ENCODE results near the gene SMIM45.

- no peak for TF ChIP-seq YY1 (tag by site-specific recombination; IDR thresholded peaks at IDR 0.05)
- no peak for TF ChIP-seq CTCF (tag by site-specific recombination; IDR thresholded peaks at IDR 0.05)
- no peak for TF ChIP-seq ZIC2 (tag by site-specific recombination; IDR thresholded peaks at IDR 0.05)
- no peak for TF ChIP-seq ZNF747 (tag by site-specific recombination; IDR thresholded peaks at IDR 0.05)
- no peak for TF ChIP-seq ZNF518A (tag by site-specific recombination; conservative IDR thresholded peaks at IDR 0.05; ENCODE audit: low read depth)
- TF ChIP-seq ZNF18 (tag by site-specific recombination; IDR thresholded peaks at IDR 0.05) = no peak
- no peak for TF ChIP-seq ZNF639 (tag by site-specific recombination; IDR thresholded peaks at IDR 0.05)
Observed at GRCh38 chr22:41964112-41964491, 12.2 kb downstream of the SMIM45 start.
